ENCODE data around the gene MRPL4.
A peak's percentile ranks its signal among the peaks of the same experiment; 100 is the strongest.
"Not testable (repeated sequence)": the region's sequence is repeated elsewhere in the genome, so short reads cannot be mapped to it uniquely, and the experiment has no call there.

The MRPL4 gene

DNA sequence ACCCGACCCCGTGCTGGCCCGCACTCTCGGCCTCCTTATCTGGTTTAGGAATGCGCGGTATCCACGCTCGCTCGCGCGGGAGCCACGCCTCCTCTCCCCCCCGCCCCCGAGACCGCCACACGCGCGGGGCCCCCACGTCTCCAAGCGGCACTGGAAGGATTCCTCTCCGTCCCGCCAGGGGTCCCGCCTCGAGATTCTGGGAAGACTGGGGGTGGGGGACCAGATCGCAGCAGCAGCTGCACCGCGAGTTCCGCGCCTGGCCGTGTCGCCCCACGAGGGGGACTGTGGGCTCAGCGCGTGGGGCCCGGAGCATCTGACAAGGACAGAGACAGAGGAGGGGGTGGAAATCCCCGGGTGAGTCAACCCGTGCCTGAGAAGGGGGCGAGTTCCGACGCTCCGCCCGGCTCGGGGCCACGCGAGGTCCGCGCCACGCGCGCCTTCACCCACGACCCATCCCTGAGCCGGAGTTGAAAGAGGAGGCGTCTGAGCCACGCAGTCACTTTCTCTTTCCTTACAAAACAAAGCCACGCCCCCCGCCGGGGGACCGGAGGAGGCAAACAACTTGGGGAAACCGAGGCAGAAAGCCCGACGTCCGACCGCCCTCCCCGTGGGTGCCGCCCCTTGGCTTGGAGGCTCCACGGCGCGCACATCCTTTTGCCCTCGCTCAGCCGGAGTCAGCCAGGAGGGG, 21.7 kb upstream of the MRPL4 start:
- peak; percentile 14 for DNase-seq (ENCODE audit: low spot score)

DNA sequence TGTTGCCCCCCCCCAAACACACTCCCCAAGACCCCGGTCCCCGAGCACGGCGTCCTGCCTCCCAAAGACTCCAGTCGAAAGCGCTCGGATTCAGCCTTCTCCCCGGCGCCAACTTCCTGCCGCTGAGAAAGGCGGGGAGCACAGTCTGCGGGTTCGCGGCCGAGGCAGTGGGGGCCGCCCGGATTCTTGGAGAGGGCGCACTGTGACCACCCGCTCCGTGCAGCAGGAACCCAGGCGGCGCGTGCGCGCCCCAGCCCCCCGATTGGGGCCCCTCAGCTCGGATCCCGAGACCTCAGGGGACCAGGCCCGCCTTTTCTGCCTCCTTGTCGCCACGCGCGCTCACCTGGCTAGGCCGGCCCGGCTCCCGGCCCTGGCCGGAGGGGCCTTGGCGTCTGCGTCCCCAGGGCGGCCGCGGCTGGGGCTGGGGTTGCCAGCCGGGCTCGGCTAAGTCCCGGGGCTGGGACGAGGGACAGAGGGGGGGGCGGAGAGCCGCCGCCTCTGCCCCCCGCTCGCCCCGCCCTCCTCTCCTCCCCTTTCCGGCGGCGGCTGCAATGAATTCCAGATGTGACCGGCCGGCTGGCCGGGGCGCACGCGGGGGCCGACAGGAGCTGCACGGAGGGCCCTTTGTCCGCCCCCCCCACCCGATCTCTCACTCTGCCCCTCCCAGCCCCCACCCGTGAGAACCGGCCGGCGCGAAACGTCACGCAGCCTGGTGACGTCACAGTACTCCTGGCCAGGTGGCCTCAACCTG, 21.0 kb upstream of the MRPL4 start, which contains the start of gene S1PR2:
Gene S1PR2, minus strand, starts transcription at position 471 of the 751 bp plus-strand sequence. CDS start 6,426 bp downstream, outside the sequence.
- DNase-seq (ENCODE audit: low spot score): peak; percentile 76

DNA sequence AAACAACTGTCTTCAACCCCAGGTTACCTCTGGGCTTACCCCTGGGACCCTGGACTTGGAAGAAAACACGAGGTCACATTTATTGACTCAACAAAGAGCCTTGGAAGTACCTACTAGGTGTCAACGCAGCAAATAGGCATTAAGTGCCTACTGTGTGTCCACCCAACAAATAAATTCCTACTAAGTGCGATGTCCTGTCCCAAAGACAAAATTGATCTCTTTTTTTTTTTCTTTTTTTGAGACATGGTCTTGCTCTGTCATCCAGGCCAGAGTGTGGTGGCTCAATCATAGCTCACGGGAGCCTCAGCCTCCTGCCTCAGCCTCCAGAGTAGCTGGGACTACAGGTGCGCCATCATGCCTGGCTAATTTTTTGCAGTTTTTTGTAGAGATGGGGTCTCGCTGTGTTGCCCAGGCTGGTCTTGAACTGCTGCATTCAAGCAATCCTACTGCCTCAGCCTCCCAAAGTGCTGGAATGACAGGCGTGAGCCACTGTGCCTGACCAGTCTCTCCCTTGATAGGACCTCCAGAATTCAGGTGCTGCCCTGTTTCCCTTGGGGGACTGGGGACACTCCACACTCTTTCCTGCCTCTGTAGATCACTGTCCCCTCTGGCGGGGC, 20.3 kb upstream of the MRPL4 start:
- no peak for DNase-seq (ENCODE audit: low spot score)

DNA sequence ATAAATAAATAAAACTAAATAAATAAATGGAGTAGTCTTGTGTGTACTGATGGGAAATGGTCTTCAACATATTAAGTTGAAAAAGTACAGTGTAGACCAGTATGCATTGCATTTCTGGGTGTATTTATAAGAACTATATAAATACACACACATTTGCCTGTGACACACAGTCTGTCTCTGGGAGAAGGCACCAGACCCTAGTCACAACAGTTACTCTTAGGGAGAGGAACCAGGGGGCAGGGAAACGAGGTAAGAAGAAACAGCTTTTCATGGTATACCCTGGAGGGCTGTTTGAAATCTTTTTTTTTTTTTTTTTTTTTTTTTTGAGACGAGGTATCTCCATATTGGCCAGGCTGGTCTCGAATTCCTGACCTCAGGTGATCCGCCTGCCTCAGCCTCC, 18.1 kb upstream of the MRPL4 start:
- DNase-seq (ENCODE audit: low spot score): no peak

DNA sequence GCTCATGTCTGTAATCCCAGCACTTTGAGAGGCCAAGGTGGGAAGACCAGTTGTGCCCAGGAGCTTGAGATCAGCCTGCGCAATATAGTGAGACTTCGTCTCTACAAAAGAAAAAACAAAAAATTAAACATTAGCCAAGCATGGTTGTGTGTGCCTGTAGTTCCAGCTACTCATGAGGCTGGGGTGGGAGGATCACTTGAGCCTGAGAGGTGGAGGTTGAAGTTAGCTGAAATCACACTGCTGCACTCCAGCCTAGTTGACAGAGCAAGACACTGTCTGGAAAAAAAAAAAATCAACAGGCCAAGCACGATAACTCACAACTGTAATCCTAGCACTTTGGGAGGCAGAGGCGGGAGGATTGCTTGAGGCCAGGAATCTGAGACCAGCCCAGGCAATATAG, 17.0 kb upstream of the MRPL4 start:
- no peak for DNase-seq (ENCODE audit: low spot score)

DNA sequence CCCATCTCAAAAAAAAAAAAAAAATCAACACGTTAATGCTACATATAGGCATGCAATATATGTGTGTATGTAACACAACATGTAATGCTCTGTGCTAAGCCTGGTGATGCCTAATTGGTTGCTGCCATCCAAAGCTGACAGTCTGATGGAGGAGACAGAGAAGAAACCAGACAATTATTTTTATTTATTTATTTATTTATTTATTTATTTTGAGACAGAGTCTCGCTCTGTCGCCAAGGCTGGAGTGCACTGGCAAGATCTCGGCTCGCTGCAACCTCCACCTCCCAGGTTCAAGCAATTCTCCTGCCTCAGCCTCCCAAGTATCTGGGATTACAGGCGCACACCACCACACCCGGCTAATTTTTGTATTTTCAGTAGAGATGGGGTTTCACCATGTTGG, 16.6 kb upstream of the MRPL4 start:
- not testable (repeated sequence) for DNase-seq (ENCODE audit: low spot score)

DNA sequence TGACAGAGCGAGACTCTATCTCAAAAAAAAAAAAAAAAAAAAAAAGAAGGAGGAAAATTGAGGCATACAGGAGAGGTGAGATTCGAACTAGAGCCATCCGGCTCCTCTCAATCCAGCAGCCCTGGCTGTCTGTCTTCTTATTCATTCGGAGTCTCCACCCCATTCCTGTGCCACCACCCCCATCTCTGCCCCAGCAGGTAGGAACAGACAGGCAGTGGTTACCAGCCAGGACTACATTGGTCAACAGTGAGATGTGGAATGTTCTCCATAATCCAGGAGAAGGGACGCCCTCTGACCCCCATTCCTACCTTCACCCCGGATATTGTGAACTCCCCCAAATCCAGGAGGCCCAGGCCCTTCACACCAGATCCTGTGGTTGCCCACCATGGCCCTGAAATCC, 14.3 kb upstream of the MRPL4 start:
- no peak for DNase-seq (ENCODE audit: low spot score)

DNA sequence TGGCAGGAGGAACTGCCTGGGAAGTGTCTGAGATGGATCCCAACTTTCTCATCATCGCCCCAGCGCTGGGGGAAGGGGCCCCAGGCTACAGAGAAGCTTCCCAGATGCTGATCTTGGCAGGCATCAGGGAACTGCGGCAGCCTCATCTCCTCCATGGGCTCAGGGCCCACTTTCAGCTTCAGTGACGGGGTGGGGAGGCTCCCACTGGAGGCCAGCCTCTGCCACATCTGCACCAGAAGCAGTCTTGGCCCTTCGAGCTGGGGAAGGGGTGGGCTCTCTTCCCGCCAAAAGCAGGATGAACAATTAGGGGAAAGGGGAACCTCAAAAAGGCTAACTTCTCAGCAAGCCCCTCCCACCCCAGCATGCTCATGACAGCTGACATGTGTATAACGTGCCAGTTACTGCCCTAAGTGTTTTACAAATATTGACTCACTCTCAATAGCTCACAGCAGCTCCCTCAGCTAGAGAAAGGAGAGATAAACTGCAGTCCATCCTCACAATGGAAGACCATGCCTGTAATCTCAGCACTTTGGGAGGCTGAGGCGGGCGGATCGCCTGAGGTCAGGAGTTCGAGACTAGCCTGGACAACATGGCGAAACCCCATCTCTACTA, 13.7 kb upstream of the MRPL4 start:
- DNase-seq (ENCODE audit: low spot score): no peak

DNA sequence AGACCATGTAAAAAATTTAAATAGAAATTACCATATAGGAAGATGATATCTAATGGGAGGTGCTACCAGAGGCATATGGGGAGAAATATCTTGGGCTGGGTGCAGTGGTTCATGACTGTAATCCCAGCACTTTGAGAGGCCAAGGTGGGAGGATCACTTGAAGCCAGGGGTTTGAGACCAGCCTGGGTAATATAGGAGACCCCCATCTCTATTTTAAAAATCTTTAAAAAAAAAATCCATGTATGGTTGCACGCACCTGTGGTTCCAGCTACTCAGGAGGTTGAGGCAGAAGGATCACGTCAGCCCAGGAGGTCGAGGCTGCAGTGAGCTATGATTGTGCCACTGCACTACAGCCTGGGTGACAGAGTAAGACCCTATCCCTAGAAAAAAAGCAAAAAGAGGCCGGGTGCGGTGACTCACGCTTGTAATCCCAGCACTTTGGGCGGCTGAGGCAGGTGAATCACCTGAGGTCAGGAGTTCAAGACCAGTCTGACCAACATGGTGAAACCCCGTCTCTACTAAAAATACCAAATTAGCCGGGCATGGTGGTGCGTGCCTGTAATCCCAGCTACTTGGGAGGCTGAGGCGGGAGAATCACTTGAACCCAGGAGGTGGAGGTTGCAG, 10.1 kb upstream of the MRPL4 start:
- not testable (repeated sequence) for DNase-seq (ENCODE audit: low spot score)

DNA sequence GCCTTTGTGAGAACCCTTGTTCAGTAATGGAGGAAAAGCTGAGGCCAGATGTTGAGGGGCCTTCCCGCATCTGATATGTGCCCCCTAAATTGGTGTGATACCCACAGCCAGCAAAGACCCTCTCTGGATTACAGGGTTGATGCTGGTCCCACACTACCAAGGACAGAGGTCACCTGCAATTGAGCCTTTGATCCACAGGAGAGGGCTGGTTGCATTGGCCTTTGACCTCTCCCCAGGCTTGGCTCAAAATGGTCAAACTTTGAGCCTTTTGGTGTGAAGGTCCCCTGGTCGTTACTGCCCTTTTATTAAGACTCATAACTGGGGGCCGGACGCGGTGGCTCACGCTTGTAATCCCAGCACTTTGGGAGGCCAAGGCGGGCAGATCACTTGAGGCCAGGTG, 8.4 kb upstream of the MRPL4 start:
- DNase-seq (ENCODE audit: low spot score): no peak

DNA sequence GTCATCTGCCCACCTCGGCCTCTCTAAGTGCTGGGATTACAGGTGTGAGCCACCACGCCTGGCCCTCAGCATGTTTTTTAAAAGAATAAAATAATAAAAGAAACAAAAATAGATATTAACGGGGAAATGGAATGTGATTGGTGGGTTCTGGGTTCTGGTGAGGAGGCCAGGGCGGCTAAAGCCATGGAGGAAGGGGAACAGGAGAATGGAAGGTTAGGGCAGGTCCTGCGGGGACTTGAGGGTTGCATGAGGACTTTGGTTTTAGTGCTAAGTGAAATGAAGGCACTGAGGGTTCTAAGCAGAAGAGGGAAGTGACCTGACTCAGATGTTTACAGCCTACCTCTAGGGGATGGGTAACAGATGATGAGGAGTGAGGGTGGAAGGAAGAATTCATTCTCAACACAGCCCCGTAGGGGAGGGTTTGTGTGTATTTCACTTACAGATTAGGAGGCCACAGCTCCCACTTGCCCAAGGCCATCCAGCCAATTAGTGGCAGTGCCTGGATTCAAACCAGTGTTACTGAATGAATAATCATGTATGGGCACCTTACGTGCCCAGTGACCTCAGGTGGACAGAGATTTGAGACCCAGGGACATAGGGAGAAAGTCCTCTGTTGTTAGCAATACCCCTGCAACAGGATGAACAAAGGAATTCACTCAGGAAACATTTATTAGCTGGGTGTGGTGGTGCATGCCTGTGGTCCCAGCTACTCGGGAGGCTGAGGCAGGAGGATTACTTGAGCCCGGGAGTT, 6.7 kb upstream of the MRPL4 start:
- no peak for DNase-seq (ENCODE audit: low spot score)

DNA sequence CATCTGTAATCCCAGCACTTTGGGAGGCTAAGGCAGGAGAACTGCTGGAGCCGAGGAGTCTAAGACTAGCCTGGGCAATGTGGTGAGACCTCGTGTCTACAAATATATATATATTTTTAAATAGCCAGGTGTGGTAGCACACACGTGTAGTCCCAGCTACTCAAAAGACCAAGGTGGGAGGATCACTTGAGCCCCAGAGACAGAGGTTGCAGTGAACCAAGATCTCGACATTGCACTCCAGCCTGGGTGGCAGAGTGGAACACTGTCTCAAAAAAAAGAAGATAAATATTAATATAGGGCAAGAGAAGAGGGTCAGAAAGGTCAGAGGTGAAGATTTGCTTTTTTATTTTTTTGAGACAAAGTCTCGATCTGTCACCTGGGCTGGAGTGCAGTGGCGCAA, 5.5 kb upstream of the MRPL4 start:
- no peak for DNase-seq (ENCODE audit: low spot score)

DNA sequence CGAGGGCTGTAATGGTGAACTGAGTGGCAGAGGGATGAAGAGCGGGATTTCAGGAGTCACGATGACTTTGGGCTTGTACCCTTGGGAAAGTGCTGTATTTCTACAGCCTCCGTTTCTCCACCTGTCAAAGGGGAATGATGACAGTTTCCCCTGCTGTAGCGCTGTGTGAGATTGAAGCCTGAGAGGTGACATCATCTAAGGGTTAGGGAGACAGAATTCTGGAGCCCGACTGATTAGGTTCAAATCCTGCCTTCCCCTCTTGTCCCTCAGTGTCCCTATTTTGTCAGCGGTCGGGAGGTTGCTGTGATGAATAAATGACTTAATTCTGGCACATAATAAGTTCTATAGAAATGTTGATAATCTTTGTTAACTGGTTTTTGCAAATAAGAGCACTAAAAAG, 693 bp downstream of the MRPL4 start:
- DNase-seq (ENCODE audit: low spot score): no peak

DNA sequence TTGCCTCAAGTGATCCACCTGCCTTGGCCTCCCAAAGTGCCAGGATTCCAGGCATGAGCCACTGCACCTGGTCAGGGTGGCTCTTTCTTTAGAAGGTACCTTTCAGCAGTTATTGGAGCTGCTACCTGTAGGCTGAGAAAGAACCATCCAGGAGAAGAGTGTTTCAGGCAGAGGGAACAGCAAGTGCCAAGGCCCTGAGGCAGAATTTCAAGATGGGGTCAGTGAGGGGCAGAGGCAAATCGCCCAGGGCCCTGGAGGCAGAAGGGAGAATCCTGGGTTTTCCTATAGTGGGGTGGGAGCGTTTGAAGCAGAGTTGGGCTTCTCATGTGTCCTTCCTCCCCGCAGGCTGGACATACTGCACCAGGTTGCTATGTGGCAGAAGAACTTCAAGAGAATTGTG, 2.2 kb downstream of the MRPL4 start:
- no peak for DNase-seq (ENCODE audit: low spot score)

DNA sequence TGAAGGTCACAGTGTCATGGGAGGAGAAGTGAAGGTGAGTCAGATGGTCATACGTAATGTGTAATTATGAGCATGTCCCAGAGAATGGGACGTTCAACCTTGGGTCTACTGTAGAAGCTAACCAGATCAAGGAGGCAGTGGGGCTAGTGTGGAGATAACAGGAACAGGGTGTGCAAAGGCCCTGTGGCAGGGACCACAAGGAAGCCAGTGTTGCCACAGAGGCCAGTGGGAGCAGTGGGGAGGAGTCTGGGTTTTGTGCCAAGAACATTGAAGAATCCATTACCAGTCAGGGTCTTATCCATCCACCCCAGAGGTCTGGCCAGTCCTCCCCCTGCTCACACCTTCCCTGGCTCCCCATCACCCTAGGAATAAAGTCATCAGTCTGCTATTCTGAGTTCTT, 3.3 kb downstream of the MRPL4 start:
- no peak for DNase-seq (ENCODE audit: low spot score)

DNA sequence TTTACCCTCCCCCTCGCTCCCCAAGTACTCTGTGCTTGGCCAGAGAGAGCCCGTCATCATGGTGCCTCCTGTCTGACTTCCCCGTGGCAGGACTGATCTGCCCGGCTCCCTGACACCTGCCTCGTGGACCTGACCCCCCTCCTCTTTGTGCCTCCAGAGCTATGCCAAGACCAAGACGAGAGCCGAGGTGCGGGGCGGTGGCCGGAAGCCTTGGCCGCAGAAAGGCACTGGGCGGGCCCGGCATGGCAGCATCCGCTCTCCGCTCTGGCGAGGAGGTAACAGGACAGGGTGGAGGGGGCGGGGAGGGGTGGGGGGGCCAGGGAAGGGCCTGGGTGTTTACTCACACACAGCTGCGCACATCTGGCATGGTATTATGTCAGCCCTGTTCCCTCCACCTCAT, 4.5 kb downstream of the MRPL4 start:
- no peak for DNase-seq (ENCODE audit: low spot score)

DNA sequence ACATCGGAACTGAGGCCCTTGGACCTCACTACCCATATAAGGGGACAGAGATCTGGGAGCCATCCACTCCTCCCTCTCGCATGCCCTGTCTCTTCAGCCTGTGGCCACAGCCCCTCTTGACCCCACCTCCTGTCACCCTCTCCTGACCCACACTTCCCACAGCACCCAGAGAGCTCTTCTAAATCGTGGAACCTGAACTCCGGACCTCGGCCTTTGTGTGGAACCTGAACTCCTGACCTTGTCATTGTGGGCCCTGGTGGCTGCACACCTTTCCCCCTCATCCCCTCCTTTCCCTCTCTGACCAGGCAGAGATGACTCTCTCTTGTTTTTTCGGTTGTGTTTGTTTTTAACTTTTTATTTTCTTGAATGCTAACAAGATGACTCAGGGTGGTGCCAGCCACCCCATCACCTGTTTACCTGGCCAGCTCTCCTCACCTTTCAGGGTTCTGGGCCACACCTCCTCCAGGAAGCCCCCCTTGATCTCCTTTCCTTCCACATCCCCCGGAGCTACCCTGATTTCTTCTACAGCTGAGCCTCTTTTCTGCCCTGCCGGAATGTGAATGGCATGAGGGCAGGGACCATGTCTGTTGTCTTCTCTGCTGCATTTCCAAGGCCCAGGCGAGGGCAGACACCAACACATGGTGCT, 5.1 kb downstream of the MRPL4 start:
- DNase-seq (ENCODE audit: low spot score): no peak

DNA sequence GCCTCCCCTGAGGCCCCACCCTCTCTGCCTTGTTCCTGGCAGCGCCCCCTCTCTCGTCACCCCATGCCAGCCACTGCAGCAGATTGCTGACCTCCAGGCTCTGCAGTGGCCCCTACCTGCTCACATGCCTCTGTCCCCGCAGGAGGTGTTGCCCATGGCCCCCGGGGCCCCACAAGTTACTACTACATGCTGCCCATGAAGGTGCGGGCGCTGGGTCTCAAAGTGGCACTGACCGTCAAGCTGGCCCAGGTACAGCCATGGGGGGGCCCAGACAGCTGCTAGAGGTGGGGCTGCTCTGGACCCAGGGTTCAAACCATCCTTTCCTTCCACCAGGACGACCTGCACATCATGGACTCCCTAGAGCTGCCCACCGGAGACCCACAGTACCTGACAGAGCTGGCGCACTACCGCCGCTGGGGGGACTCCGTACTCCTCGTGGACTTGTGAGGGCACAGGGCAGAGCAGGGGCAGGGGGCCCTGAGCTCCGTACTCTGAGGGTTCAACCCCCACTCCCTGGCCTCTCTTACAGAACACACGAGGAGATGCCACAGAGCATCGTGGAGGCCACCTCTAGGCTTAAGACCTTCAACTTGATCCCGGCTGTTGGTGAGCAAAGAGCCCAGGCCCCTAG, 6.2 kb downstream of the MRPL4 start:
- no peak for DNase-seq (ENCODE audit: low spot score)

DNA sequence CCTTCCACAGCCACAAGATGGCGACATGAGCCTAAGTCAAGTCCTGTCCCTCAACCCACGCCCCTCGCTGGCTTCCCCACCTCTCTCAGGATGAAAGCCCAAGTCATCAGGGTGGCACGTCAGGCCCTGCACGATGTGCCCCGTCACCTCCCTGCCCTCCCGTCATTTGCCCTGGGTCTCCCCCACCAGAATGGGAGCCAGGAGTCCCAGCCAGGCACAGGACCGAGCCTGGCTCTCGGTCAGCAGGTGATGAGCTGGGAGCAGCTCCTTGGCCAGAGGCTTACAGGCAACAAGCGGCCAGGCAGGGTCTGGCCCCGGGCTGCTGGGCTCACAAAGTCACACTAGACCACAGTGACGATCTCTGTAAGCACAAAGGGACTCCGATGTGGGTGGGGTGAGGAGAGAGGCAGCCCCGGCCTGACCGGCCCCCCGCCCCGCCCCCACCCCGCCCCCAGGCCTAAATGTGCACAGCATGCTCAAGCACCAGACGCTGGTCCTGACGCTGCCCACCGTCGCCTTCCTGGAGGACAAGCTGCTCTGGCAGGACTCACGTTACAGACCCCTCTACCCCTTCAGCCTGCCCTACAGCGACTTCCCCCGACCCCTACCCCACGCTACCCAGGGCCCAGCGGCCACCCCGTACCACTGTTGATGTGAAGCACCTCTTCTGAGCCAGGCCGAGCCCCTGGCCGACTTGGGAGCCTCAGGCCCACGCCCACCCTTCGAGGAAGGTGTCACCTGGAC, 7.3 kb downstream of the MRPL4 start:
- peak; percentile 74 for DNase-seq (ENCODE audit: low spot score)

DNA sequence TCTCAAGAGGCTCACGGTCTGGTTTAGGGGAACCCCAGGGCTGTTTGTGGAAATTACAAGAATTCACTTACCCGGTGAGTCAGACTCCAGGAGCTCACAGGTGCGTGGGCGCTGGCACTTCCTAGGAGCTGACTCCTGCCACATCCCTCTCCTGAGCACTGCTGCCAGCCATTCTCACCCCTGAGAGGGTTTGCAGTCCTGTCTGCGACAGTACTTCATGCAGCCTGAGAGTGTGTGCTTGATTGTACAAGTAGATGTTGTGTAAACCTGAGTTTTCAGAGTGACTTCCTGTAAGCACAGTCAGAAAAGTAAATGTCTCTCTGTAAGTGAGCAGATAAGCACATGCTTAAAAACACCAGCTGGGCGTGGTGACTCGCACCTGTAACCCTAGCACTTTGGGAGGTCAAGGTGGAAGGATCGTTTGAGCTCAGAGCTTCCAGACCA, 8.1 kb downstream of the MRPL4 start:
- no peak for DNase-seq (ENCODE audit: low spot score)

Data from LoVo (cell line).